Measurements from ENCODE around the gene SPINT2. TPM values are rescaled to one million over a fixed set of nuclear protein-coding genes. Genes with fewer than 3 reads are reported as not detected.

The SPINT2 gene
- total and polyA plus RNA-seq, 2 of the 13 experiments (the other 11 are each of a cell fraction or from before 2014, with no cell fraction given) = 0.31 to 0.77 TPM

GRCh38 chr19:38315657-38316476 lies 51.5 kb downstream of the SPINT2 start, which contains the start of gene YIF1B (continued):
- TF ChIP-seq ZNF280D (CRISPR knock-in tag; IDR thresholded peaks at IDR 0.05) (no peak), ZKSCAN8 (CRISPR knock-in tag; IDR thresholded peaks at IDR 0.05; ENCODE audit: borderline replicate concordance) (0 out of 2 replicates have a peak, but pooled peaks have one; percentile 27), GLMP (CRISPR knock-in tag; IDR thresholded peaks at IDR 0.05; ENCODE audit: borderline replicate concordance) (no peak), IRX3 (CRISPR knock-in tag; IDR thresholded peaks at IDR 0.05; ENCODE audit: borderline replicate concordance, low read depth) (no peak), KDM2A (CRISPR knock-in tag; IDR thresholded peaks at IDR 0.05; ENCODE audit: borderline replicate concordance, low read depth) (peak; percentile 52; the same call in 1 of the 2 replicates), ZNF543 (CRISPR knock-in tag; IDR thresholded peaks at IDR 0.05) (no peak), ZNF225 (CRISPR knock-in tag; IDR thresholded peaks at IDR 0.05) (no peak), ZNF460 (CRISPR knock-in tag; IDR thresholded peaks at IDR 0.05; ENCODE audit: borderline replicate concordance) (no peak), ZNF687 (CRISPR knock-in tag; IDR thresholded peaks at IDR 0.05) (peak; percentile 77), ZNF101 (CRISPR knock-in tag; IDR thresholded peaks at IDR 0.05; ENCODE audit: borderline replicate concordance, low read depth) (no peak), NR2F1 (CRISPR knock-in tag; IDR thresholded peaks at IDR 0.05) (peak; percentile 84 to 95; a peak in 3 of 4 replicates), ZNF720 (CRISPR knock-in tag; IDR thresholded peaks at IDR 0.05) (no peak), ZNF883 (CRISPR knock-in tag; IDR thresholded peaks at IDR 0.05; ENCODE audit: not compliant biosample characterization) (no peak), ZNF761 (CRISPR knock-in tag; conservative IDR thresholded peaks at IDR 0.05) (no peak)
- TF ChIP-seq, protein P1, sequence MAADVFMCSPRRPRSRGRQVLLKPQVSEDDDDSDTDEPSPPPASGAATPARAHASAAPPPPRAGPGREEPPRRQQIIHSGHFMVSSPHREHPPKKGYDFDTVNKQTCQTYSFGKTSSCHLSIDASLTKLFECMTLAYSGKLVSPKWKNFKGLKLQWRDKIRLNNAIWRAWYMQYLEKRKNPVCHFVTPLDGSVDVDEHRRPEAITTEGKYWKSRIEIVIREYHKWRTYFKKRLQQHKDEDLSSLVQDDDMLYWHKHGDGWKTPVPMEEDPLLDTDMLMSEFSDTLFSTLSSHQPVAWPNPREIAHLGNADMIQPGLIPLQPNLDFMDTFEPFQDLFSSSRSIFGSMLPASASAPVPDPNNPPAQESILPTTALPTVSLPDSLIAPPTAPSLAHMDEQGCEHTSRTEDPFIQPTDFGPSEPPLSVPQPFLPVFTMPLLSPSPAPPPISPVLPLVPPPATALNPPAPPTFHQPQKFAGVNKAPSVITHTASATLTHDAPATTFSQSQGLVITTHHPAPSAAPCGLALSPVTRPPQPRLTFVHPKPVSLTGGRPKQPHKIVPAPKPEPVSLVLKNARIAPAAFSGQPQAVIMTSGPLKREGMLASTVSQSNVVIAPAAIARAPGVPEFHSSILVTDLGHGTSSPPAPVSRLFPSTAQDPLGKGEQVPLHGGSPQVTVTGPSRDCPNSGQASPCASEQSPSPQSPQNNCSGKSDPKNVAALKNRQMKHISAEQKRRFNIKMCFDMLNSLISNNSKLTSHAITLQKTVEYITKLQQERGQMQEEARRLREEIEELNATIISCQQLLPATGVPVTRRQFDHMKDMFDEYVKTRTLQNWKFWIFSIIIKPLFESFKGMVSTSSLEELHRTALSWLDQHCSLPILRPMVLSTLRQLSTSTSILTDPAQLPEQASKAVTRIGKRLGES (CRISPR knock-in tag; IDR thresholded peaks at IDR 0.05; ENCODE audit: borderline replicate concordance) = no peak
